Dedifferentiated amniotic fluid mesenchymal stem cell (primary cell): Measurements from ENCODE around the gene PSMA8.
"Not testable (repeated sequence)": the region's sequence is repeated elsewhere in the genome, so short reads cannot be mapped to it uniquely, and the experiment has no call there.

Source experiments
- DNase-seq: peaks from one replicate; pipeline ENCODE4 v3.0.0-alpha.2; 2016; ENCODE audit errors: extremely low spot score

PSMA8 gene

DNA sequence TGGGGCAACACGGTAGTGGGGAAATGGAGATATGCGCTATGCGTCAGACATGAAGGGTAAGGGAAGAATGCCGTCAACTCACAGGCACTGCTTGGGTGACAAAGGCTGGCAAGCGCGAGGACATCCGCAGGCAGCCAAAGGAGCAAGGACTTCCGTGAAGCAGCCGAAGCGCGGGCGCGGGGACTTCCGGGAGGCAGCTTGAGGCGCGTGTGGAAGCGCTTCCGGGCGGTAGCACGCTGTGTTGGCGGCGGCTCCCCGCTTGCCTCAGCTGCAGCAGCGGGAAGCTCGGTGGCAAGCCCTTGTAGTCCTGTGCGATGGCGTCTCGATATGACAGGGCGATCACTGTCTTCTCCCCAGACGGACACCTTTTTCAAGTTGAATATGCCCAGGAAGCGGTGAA, at the start of gene PSMA8:
TSS of gene PSMA8 (plus strand) at position 218 of the 400 bp plus-strand sequence. CDS start at position 315, 97 bp downstream.
- no peak for DNase-seq

DNA sequence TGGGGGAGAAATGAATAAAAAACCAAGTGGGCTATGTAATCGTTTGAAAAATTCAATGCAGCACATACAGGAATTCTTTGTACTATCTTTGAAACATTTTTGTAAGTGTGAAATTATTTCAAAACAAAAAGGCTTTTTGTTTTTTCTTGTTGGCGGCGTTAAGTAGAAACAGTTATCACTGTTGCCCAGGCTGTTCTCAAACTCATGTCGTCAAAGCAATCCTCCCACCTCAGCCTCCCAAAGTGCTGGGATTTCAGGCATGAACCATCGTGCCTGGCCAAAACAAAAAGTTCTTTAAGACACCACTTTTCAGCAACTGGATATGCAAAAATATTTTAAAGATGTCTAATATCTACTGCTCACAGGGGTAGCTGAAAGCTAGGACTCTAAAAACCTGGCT, 48.6 kb upstream of the PSMA8 start:
- no peak for DNase-seq

DNA sequence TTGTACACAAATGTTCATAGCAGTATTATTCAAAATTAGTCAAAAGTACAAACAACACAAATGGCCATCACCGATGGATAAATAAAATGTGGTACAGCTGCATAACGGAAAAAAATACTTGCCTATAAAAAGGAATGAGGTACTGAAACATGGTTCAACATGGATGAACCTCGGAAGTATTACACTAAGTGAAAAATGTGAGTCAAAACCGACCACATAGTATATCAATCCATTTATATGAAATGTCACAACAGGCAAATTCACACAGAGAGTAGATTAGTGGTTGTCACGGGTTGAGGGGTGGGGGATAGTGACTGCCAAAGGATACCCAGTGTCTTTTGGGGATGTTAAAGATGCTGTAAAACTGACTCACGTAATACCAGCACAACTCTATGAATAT, 46.7 kb upstream of the PSMA8 start:
- no peak for DNase-seq

DNA sequence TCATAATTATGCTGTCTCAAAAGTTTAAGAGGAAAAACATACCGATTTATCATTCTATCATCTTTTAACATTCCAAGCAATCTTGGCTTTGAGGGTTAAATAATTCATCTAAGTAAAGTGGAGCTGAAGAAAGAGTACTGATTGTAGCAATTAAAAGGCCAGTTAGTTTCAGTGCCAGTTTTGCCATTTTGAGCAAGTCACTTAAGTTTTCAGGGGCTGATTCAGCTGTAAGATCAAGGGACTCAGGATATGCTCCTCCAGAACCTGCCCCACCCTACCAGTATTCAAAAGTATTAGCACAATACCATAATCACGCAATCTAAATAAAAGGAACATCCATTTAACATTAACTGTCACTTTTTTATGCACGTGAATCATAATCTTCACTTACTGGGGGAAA, 45.2 kb upstream of the PSMA8 start:
- DNase-seq, result no peak

DNA sequence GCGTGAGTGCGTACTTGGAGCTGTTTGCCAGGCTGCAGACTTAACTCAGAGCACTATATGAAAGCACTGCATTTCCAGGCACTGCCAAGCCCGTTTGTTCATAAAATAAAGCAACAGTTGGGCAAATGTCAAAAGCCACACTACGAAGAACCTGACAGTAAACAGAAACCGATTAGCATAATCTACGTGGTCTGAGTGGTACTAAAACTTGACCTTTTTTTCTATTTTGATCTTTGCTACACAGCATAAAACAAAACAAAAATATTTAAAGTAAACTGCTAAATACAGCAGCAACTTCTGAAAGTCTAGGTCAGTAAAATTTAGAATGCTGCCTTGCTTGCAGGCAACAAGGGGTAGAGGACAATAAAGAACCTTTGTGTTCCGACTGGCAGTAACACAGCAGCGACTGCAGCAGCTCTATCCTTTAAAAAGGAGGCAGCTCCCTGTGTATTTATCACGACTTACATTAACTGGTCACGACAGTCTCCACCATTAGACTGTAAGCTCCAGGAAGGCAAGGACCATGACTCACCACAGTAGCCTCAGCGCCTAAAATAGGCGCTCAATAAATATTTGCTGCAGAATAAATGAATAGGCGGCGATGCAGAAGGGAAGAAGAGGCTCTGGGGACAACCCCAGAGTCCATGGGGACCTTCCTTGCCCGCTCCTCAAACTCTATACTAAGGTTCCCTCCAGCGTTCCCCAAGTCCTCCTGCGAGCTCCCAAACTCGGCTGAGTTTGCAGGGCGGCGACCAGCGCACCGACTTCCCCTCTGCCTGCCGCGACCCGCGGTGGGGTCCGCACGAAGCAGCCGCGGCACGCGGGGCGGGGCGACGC, 44.2 kb upstream of the PSMA8 start:
- DNase-seq, result no peak

DNA sequence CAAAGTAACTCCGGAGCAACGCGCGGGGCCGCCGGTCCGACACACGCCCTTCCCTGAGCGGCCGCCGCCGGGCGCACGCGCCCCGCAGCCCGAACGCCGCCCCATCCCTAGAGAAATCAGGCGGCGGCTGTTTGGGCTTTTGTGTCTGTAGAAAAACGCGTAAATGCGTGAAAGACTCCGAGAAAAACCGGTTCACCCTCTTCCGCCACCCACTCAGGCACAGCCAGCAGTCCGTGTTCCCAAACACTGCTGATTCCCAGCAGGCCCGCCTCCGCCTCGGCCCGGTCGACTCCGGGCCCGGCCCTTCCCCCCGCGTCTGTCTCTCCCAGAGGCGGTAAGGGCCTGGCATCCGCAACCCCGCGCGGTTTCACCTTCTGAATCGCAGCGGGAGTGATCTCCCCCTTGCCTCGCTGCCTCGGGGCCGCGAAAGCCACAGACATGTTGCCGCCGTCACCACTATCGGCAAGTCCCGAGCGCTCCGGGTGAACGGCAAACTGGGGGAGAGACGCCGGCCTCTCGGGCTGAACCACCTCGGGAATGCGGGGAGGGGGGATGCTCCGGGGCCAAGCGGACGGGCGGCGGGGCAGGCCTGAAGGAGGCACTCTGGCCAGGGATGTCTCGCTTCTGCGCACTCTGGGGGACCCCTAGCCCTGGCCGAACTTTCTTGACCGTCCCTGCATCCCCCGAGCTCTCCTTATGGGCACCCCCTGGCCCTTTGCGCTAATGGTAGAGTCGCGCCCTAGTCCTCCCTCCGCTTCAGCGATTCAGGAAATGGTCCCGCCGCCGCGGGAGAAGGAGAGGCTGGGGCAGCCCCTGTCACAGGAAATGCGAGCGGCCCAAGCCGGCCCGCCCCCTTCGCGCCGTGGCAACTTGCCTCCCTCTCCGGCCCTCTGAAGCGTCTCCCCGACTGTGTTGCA, 43.3 kb upstream of the PSMA8 start, which contains the start of gene SS18:
TSS of gene SS18 (minus strand) at position 484 of the 917 bp plus-strand sequence. CDS start at position 440, 44 bp downstream.
- DNase-seq, result peak; percentile 94

DNA sequence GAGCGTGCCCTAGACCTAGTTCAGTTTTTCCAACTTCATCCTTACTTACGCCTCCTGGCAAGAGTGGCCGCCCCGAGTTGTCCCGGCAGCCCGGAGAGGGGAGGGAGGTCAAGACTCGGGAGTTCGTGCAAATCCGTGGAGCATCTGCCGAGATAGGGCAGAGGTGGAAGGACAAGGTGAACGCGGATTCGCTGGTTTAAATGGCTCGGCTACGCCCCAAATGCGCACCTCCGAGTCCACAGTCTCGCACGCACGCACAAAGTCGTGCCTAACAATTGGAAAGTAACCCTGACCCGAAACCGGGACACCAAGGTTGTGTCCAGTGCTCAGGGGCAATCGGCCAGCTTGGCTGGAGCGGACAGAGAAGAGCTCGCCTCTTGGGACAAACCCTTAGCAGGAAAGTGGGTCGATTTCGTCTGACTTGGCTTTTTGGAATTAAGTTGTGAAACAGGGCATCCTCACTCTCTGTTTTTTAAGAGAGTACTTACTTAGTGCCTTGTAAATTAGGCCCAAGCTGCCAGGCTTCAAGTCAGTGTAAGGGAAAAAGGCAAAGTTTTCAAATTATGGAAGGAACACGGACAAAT, 42.5 kb upstream of the PSMA8 start:
- DNase-seq, result peak; percentile 49

DNA sequence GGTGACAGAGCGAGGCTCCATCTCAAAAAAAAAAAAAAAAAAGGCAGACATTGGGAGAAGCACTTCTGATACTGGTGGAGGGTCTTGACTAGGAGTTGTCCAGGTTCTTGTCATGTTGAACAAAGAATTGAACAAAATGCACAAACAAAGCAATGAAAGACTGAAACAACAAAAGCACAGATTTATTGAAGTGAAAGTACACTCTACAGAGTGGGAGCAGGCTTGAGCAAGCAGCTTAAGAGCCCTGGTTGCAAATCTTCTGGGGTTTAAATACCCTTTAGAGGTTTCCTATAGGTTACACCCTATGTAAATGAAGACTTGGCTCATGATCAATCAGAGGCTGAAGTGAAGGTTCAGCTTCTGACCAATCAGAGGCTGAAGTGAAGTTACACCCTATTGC, 36.8 kb upstream of the PSMA8 start:
- DNase-seq, result no peak

DNA sequence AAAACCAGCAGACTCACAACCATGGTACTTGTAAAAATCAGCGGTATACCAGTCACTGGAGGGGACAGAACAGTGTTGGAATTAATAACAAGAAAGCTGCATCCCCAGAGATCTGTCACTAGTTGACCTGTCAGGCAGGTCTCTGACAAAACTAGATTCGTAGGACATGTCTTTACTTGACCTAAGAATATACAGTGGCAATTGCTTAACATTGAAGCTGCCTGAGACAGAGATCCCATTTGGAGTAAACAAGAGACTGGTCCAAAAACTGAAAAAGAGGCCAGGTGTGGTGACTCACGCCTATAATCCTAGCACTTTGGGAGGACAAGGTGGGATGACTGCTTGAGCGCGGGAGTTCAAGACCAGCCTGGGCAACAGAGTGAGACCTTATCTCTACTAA, 36.1 kb upstream of the PSMA8 start:
- no peak for DNase-seq

DNA sequence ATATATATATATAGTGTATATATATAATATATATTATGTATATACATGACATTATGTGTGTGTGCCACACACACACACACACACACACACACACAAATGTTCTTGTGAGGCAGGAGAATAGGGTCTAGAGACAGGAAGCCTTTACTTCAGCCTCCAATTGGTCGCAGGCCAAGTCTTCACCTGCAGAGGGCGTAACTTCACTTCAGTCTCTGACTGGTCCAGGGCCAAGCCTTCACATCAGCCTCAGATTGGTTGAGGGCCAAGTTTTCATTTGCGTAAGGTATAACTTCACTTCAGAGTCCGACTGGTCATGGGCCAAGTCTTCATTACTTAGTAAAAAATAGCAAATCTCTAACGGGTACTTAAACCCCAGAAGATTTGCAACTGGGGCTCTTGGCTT, 30.1 kb upstream of the PSMA8 start:
- DNase-seq, result no peak

DNA sequence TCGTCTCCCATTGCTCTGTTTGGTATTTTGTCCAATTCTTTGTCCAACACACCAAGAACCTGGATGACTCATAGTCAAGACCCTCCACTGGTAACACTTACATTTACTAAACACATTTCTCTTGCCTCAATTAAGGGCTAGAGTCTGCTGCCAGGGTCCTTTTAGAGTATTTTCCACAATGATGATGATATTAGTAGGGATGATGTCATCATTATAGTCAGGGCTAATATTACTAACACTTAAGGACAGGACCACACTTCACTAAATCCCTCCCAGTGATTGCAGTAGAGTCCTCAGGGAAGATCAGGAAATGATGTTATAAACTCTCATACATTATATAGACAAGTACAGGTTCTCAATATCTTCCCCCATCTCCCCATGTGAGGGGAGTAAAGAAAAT, 29.6 kb upstream of the PSMA8 start:
- no peak for DNase-seq

DNA sequence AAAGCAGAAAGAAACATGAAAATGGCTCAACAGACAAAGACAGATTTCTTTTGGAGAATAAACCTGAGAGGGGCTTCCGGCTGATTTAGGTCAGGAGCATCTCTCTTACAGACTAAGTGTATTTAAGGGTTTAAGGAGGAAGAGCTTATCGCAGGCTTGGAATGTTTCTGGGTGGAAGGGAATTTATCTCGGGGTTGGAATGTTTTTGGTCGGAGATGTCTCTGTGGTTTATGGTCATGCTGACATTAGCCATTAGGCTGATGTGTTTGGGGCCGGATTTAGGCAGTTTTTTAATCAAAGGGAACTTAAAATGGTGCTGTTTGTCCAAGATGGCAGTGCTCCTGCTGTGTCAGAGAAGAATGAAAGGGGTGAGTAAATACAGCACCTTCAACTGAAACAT, 14.4 kb upstream of the PSMA8 start:
- no peak for DNase-seq

DNA sequence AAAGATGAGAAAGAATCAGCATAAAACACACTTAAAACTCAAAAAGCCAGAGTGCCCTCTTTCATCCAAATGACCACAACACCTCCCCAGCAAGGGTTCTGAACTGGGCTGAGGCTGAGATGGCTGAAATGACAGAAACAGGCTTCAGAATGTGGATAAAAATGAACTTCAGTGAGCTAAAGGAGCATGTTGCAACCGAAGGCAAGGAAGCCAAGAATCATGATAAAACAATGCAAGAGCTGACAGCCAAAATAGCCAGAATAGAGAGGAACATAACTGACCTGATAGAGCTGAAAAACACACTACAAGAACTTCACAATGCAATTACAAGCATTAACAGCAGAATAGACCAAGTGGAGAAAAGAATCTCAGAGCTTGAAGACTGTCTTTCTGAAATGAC, 12.2 kb upstream of the PSMA8 start:
- DNase-seq, result peak; percentile 22

DNA sequence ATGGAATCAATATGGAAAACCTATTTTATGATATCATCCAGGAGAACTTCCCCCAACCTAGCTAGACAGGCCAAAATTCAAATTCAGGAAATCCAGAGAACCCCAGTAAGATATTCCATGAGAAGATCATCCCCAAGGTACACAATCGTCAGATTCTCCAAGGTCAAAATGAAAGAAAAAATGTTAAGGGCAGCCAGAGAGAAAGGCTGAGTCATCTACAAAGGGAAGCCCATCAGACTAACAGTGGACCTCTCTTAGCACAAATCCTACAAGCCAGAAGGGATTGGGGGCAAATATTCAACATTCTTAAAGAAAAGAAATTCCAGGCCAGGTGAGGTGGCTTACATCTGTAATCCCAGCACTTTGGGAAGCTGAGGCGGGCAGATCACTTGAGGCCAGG, 11.7 kb upstream of the PSMA8 start:
- not testable (repeated sequence) for DNase-seq

DNA sequence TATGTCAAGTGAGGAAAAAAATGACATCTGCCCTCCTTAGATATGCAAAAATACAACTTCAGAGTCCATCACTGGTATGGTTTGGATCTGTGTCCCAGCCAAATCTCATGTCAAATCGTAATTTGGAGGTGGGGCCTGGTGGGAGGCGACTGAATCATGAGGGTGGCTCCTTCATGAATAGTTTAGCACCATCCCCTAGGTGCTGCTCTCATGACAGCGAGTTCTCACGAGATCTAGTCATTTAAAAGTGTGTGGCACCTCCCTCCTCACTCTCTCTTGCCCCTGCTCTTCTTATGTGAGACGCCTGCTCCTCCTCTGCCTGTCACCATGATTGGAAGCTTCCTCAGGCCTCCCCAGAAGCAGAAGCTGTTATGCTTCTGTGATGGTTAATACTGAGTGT, 5.9 kb upstream of the PSMA8 start:
- DNase-seq, result no peak

DNA sequence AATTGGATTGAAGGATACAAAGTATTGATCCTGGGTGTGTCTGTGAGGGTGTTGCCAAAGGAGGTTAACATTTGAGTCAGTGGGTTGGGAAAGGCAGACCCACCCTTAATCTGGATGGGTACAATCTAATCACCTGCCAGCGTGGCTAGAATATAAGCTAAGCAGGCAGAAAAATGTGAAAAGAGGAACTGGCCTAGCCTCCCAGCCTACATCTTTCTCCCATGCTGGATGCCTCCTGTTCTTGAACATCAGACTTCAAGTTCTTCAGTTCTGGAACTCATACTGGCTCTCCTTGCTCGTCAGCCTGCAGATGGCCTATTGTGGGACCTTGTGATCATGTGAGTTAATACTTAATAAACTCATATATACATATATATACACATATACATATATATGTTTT, 5.5 kb upstream of the PSMA8 start:
- DNase-seq, result not testable (repeated sequence)

DNA sequence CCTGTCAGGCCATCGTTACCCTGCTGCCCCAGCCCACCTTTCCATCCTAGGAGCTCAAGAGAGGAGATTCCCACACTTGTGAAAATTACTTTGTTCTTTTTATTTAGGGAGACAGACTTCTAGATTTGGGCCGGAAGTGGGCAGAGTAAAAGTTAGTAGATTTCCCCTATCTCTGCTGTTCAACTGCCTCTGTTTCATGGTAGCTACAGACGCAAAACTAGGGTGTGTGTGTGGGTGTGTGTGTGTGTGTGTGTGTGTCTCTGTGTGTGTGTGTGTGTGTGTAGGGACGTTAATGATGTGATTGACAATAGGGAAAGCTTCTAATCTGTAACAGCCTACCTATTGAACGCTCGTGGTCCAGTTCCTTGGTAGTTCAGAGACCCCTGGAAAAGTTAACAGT, 438 bp downstream of the PSMA8 start:
- DNase-seq, result no peak

DNA sequence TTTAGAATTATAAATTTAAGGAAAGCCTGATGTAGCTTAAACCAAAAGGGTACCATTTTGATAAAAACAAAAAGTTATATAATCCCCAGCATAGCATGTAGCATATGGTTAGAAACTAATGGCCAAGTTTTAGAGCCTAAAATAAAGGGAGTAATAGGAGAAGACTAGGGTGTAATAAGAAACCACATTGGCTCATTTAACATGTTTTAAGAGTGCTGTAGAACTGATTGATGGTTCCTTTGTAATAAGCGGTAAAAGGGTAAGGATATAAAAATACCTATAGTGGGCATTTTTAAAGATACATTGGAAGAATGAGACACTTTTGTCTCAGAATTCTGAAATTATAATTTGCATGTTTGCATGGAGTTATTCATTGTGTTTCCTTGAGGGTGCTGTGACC, 1.9 kb downstream of the PSMA8 start:
- DNase-seq, result no peak

DNA sequence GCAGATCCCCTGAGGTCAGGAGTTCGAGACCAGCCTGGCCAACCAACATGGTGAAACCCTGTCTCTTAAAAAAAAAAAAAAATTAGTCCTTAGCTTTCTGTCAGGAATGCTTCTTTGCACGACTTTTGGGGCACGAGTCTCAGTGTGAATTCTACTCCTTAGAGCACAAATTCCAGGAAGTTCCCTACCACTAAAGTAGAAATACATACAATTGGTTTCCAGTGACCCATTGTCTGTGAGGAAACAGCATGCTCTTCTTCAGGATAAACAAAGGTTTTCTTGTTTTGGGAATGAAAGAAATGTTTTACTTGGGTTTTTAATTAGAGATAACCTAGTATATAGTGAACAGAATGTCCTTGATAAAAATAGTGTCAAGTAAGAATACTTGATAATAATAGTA, 23.7 kb downstream of the PSMA8 start:
- no peak for DNase-seq

DNA sequence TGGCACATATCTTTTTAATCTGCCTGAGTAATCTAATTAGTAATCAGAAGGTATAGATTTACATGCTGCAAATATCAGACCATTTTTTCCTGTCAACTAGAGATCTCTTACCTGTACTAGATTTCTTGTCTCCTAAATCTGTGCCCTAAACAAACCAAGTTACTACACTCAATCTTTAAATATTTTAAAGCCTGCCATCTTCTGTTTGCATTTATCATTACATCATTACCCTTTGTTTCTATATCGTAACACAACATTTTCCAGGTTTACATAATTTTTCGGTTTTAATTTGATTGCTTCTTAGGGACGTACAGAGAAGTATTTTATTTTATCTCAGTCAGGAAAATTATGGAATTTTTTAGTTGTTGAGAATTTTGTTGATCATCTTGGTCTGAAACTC, 25.7 kb downstream of the PSMA8 start:
- no peak for DNase-seq

DNA sequence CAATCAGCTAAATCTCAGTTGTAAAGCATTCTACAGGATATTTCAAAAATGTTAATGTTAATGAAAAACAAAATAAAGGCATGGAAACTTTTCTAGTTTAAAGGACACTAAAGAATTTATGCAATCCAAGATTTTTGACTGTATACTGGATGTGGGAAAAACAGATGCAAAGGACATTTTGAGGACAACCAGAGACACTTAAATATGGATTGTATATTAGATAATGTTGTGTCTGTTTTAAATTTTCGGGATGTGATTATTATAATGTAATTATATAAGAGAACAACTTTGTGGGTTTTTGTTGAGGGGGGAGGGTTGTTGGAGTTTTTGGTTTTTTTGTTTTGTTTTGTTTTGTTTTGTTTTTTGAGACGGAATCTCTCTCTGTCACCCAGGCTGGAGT, 30.9 kb downstream of the PSMA8 start:
- no peak for DNase-seq

DNA sequence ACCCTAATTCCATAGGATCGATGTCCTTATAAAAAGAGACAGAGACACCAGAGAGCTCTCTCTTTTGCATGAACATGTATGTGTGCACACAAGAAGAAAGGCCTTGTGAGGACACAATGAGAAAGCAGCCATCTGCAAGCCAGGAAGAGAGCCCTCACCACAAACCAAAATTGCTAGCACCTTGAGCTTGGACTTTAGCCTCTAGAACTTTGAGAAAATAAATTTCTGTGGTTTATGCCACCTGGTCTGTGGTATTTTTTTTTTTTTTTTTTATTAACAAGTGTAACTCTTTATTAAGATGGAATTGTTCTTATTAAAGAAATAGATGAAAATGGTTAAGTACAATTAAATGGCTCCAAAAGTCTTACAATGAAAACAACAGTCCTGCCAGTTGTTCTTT, 33.9 kb downstream of the PSMA8 start:
- not testable (repeated sequence) for DNase-seq
